ENCODE data around the gene CSTPP1.
A peak's percentile ranks its signal among the peaks of the same experiment; 100 is the strongest.

CSTPP1 gene, protein sequence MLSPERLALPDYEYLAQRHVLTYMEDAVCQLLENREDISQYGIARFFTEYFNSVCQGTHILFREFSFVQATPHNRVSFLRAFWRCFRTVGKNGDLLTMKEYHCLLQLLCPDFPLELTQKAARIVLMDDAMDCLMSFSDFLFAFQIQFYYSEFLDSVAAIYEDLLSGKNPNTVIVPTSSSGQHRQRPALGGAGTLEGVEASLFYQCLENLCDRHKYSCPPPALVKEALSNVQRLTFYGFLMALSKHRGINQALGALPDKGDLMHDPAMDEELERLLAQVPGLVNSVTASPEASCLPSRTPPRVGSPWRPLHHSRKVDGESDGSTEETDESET

DNA sequence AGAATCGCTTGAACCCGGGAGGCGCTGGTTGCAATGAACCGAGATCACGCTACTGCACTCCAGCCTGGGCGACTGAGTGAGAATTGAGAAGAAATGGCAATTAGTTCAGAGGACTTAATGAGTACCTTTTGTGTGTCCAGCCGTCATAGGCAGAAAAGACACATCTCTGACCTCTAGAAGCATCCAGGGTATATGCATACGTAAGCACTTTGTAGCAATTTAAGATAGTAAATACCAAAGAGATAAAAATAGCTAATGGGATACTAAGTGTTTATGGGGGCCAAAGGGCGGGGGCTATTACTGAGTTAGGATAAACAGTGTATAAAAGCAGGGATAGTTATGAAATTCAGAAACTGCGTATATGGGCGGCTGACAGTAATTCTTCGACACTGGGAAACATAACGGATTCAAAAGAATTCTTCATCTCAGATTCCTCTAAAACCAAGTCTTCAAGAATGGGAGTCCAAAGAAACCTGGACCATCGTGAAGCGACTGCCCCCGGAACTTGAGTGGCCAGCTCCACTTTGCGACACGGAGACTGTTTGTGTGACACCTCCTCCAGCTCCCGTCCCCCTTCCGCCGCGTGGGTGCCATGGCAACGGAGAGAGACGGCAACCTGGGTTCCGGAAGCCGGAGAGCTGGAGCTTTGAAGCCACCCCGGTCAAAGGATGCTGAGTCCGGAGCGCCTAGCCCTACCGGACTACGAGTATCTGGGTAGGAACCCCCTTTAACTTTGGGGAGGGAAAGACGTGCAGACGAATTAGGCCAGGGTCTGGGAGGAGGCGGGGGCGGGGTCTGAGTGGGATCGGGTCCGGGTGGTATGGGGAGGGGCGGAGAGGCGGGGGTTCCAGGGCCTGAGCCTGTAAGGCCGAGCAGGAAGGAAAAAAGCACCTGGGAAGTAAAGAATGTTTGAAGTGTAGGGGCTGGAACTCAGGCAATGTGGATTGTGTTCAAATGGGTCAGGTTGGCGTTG lies at the start of gene CSTPP1:
Gene CSTPP1, plus strand, starts transcription at position 624 of the 973 bp plus-strand sequence. Its CDS starts 45 bp downstream, at position 669.
- H3K36me3 ChIP-seq (ENCODE audit: insufficient read depth, low read length): no peaks in the 10 kb centered on the region
- peak within 1 kb of the TSS; percentile 79 for H3K4me3 ChIP-seq (ENCODE audit: low read depth in 1 of 2, low read length in 2 of 2)
- H3K27ac ChIP-seq (ENCODE audit: low read depth, low read length): peak within 1 kb of the TSS; percentile 52
- no peaks in the 10 kb centered on the region for H3K4me1 ChIP-seq (ENCODE audit: insufficient read depth, low read length)
- H3K9ac ChIP-seq (ENCODE audit: low read length): peak within 1 kb of the TSS; percentile 45
- H3K9me3 ChIP-seq (ENCODE audit: low read length): no peaks in the 10 kb centered on the region
- H3K27me3 ChIP-seq (ENCODE audit: control insufficient read depth in 1 of 2, insufficient read depth in 2 of 2, low read length in 2 of 2): no peaks in the 10 kb centered on the region

DNA sequence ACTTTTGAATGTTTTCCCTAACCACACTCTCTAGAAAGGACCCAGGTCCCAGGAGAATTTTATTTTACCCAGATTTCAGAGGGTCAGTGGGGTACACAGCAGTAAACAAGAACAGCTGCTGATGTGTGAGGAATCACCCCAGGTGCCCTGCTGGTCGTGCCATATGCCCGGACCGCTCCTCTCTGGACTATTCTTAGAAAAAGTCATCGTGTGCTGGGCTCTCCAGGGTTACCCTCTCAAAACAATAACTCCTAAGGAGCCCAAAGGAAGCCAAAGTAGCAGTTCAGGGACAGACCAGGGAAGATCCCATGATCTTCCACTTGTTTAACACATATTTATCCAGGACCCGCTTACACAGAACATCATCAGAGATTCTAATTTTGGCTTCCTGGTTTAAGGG lies 47.9 kb upstream of the CSTPP1 start:
- H3K4me3 ChIP-seq (ENCODE audit: low read depth in 1 of 2, low read length in 2 of 2): no peak overlapping the region
- no peak overlapping the region for H3K27ac ChIP-seq (ENCODE audit: low read depth, low read length)
- H3K9ac ChIP-seq (ENCODE audit: low read length): no peak overlapping the region
- peaks cover 13% of the 10 kb centered on the region for H3K36me3 ChIP-seq (ENCODE audit: insufficient read depth, low read length)
- no peaks in the 10 kb centered on the region for H3K9me3 ChIP-seq (ENCODE audit: low read length)
- no peaks in the 10 kb centered on the region for H3K27me3 ChIP-seq (ENCODE audit: control insufficient read depth in 1 of 2, insufficient read depth in 2 of 2, low read length in 2 of 2)
- H3K4me1 ChIP-seq (ENCODE audit: insufficient read depth, low read length): no peaks in the 10 kb centered on the region

DNA sequence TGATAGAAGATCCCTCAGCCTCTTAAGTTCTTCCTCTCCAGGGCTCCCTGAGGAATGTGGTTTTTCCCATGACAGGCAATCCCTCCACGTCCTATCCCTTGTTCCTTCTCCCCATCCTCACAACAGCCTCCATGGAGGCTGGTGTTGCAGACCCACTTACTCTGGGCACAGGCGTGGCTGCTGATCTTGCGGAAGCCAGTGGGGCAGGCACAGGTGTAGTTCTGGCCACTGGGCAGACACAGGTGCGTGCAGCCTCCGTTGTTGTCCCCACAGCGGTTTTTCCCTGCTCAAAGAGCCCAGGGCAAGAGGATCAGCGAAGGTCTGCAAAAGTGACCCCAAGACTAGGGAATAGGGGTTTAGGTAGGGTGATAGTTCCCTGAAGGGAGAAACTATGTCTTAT lies 47.3 kb upstream of the CSTPP1 start:
- no peak overlapping the region for H3K9ac ChIP-seq (ENCODE audit: low read length)
- peaks cover 13% of the 10 kb centered on the region for H3K36me3 ChIP-seq (ENCODE audit: insufficient read depth, low read length)

DNA sequence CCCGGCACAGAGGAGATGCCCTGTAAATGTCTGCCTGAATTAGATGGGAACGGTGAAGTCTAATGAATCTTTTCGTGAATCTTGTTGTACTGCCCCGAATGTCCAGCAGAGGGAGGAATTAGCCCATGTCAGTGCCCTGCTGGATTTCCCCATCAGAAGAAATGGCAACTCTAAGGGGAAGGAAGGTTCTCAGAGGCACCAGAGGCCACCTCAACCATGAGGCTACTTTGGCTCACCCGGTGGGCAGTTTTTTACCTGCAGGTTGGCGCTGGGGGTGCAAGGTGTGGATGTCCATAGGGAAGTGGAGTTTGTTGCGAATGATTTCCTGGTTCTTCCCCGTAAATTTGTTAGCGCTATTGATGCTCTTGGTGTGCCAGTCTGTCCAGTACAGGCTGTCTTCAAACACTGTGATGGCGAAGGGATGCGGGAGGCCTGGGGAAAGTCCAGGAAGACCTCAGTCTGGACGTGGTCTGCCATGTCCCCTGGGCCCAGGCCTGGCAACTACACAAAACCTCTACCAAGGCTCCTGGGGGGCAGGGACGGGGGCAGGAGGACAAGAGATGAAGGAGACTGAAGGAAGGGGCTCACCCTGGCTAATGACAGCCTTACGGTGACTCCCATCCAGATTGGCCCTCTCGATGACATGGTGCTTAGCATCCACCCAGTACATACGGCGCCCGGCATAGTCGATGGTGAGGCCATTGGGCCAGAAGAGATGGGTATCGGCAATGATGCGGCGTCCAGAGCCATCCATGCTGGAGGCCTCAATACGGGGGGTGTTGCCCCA lies 46.7 kb upstream of the CSTPP1 start:
- H3K9me3 ChIP-seq (ENCODE audit: low read length): no peaks in the 10 kb centered on the region
- peaks cover 13% of the 10 kb centered on the region for H3K36me3 ChIP-seq (ENCODE audit: insufficient read depth, low read length)
- H3K9ac ChIP-seq (ENCODE audit: low read length): no peak overlapping the region
- no peaks in the 10 kb centered on the region for H3K27me3 ChIP-seq (ENCODE audit: control insufficient read depth in 1 of 2, insufficient read depth in 2 of 2, low read length in 2 of 2)
- H3K27ac ChIP-seq (ENCODE audit: low read depth, low read length): no peak overlapping the region
- no peaks in the 10 kb centered on the region for H3K4me1 ChIP-seq (ENCODE audit: insufficient read depth, low read length)
- no peak overlapping the region for H3K4me3 ChIP-seq (ENCODE audit: low read depth in 1 of 2, low read length in 2 of 2)

More for the DNA sequence above, 47.3 kb upstream of the CSTPP1 start:
- H3K4me3 ChIP-seq (ENCODE audit: low read depth in 1 of 2, low read length in 2 of 2): no peak overlapping the region
- no peak overlapping the region for H3K27ac ChIP-seq (ENCODE audit: low read depth, low read length)
- no peaks in the 10 kb centered on the region for H3K9me3 ChIP-seq (ENCODE audit: low read length)
- H3K27me3 ChIP-seq (ENCODE audit: control insufficient read depth in 1 of 2, insufficient read depth in 2 of 2, low read length in 2 of 2): no peaks in the 10 kb centered on the region
- no peaks in the 10 kb centered on the region for H3K4me1 ChIP-seq (ENCODE audit: insufficient read depth, low read length)

DNA sequence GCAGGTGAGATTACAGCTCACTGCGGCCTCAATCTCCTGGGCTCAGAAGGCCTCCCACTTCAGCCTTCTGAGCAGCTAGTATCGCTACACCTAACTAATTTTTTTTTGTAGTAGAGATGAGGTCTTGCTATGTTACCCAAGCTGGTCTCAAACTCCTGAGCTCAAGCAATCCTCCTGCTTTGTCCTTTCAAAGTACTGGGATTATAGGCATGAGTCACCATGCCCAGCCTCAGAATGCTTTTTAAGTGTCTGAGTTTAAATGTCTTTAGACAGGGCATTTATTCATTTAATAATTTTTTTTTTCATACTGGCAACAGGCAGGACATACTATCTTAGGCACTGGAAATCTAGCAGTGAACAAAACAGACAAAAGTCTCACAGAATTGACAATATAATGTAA lies 45.9 kb upstream of the CSTPP1 start:
- peaks cover 2% of the 10 kb centered on the region for H3K4me1 ChIP-seq (ENCODE audit: insufficient read depth, low read length)
- no peaks in the 10 kb centered on the region for H3K27me3 ChIP-seq (ENCODE audit: control insufficient read depth in 1 of 2, insufficient read depth in 2 of 2, low read length in 2 of 2)
- H3K9ac ChIP-seq (ENCODE audit: low read length): no peak overlapping the region
- H3K9me3 ChIP-seq (ENCODE audit: low read length): no peaks in the 10 kb centered on the region
- no peak overlapping the region for H3K4me3 ChIP-seq (ENCODE audit: low read depth in 1 of 2, low read length in 2 of 2)
- peaks cover 13% of the 10 kb centered on the region for H3K36me3 ChIP-seq (ENCODE audit: insufficient read depth, low read length)
- H3K27ac ChIP-seq (ENCODE audit: low read depth, low read length): no peak overlapping the region

DNA sequence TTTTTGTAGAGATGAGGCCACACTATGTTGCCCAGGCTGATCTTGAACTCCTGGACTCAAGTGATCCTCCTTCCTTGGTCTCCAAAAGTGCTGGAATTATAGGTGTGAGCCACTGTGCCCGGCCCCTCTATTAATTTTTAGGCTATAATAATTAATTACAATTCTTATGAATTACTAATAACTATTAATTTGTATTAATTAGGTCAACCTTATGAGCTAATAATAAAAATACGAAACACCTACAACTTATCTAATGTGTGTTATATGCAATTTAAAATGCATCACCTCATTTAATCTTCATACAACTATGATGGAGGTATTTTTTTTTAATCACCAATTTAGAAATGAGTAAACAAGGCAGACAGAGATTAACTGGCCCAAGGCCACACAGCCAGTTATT lies 44.5 kb upstream of the CSTPP1 start:
- peaks cover 8% of the 10 kb centered on the region for H3K36me3 ChIP-seq (ENCODE audit: insufficient read depth, low read length)
- no peak overlapping the region for H3K4me3 ChIP-seq (ENCODE audit: low read depth in 1 of 2, low read length in 2 of 2)
- H3K9ac ChIP-seq (ENCODE audit: low read length): no peak overlapping the region
- H3K9me3 ChIP-seq (ENCODE audit: low read length): no peaks in the 10 kb centered on the region
- no peaks in the 10 kb centered on the region for H3K27me3 ChIP-seq (ENCODE audit: control insufficient read depth in 1 of 2, insufficient read depth in 2 of 2, low read length in 2 of 2)
- peaks cover 10% of the 10 kb centered on the region for H3K4me1 ChIP-seq (ENCODE audit: insufficient read depth, low read length)
- no peak overlapping the region for H3K27ac ChIP-seq (ENCODE audit: low read depth, low read length)

DNA sequence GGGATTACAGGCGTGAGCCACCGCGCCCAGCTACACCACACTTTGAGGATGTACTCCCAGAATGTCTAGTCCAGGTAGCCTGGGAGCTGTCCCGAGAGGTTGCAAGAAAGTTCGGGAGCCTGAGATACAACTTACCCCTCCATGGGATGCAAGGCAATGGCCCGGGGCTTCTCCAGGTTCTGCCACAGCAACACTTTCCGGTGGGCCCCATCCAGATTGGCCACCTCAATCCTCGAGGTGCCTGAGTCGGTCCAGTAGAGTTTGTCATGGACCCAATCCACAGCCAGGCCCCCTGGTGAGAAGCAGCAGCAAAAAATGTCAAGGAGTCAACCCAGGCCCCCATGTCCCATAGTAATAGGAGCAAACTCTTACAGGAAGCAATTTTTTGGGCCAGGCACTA lies 43.7 kb upstream of the CSTPP1 start:
- H3K4me1 ChIP-seq (ENCODE audit: insufficient read depth, low read length): peaks cover 10% of the 10 kb centered on the region
- peaks cover 8% of the 10 kb centered on the region for H3K36me3 ChIP-seq (ENCODE audit: insufficient read depth, low read length)

DNA sequence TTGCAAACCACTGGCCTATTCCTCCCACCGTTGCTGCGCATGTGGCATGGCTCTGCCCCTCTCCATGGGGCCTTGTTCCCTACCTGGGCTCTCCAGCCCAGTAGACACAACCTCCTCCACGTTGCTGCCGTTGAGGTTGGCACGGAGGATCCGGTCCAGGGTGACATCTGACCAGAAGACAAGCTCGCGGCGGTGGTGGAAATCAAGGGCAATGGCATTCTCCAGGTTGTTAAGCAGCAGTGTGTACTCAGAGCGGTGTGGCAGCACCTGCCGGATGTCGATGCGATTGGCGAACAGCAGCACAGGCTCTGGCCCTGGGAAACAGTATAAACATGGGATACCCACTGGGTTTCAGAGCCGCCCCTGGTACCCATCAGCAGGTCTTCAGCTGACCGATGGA lies 42.1 kb upstream of the CSTPP1 start:
- Histone ChIP-seq H3K9me3 (ENCODE audit: low read length) (no peaks in the 10 kb centered on the region), H3K9ac (ENCODE audit: low read length) (no peak overlapping the region), H3K27me3 (ENCODE audit: control insufficient read depth in 1 of 2, insufficient read depth in 2 of 2, low read length in 2 of 2) (no peaks in the 10 kb centered on the region), H3K36me3 (ENCODE audit: insufficient read depth, low read length) (peaks cover 8% of the 10 kb centered on the region), H3K4me3 (ENCODE audit: low read depth in 1 of 2, low read length in 2 of 2) (no peak overlapping the region), H3K4me1 (ENCODE audit: insufficient read depth, low read length) (peaks cover 10% of the 10 kb centered on the region), H3K27ac (ENCODE audit: low read depth, low read length) (no peak overlapping the region)

More for the DNA sequence above, 43.7 kb upstream of the CSTPP1 start:
- Histone ChIP-seq H3K9ac (ENCODE audit: low read length) (no peak overlapping the region), H3K4me3 (ENCODE audit: low read depth in 1 of 2, low read length in 2 of 2) (no peak overlapping the region), H3K27me3 (ENCODE audit: control insufficient read depth in 1 of 2, insufficient read depth in 2 of 2, low read length in 2 of 2) (no peaks in the 10 kb centered on the region), H3K27ac (ENCODE audit: low read depth, low read length) (no peak overlapping the region), H3K9me3 (ENCODE audit: low read length) (no peaks in the 10 kb centered on the region)

DNA sequence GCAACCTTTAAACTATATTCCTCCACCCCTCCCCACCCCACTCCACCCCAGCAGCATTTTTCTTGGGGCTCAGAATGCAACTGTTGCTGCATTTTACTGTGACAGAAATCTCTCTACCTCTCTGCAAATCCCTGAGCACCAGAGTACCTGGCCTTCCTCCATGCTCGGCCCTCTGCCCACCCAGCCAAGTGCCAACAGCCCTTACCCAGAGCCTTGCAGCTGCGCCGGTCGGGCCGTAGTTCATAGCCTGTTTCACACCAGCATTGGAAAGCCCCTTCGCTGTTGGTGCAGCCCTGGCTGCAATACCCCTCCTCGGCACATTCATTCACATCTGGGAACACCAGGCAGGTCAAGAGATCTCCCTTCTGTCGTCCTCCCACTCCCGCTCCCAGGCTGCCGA lies 41.6 kb upstream of the CSTPP1 start:
- Histone ChIP-seq H3K27me3 (ENCODE audit: control insufficient read depth in 1 of 2, insufficient read depth in 2 of 2, low read length in 2 of 2) (no peaks in the 10 kb centered on the region), H3K9ac (ENCODE audit: low read length) (no peak overlapping the region), H3K36me3 (ENCODE audit: insufficient read depth, low read length) (peaks cover 8% of the 10 kb centered on the region), H3K27ac (ENCODE audit: low read depth, low read length) (no peak overlapping the region), H3K9me3 (ENCODE audit: low read length) (no peaks in the 10 kb centered on the region), H3K4me3 (ENCODE audit: low read depth in 1 of 2, low read length in 2 of 2) (no peak overlapping the region), H3K4me1 (ENCODE audit: insufficient read depth, low read length) (peaks cover 10% of the 10 kb centered on the region)

DNA sequence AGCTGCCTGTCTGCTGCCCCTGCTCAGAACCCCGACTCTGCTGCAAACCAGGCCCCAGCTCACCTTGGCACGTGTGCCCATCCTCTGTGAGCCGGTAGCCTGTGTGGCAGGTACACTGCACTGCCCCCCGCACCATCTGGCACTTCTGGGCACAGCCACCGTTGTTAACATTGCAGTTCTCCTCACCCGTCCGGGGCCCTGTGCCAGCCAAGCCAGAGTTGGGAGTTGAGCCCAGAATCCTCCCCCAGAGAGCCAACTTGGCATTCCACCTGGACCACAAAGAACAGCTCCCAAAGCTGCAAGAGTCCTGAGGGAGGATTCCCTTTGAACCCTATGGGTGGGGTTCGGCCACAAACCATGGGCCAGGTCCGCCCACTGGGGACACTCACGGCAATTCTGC lies 40.7 kb upstream of the CSTPP1 start:
- Histone ChIP-seq H3K4me3 (ENCODE audit: low read depth in 1 of 2, low read length in 2 of 2) (no peak overlapping the region), H3K36me3 (ENCODE audit: insufficient read depth, low read length) (peaks cover 8% of the 10 kb centered on the region), H3K27me3 (ENCODE audit: control insufficient read depth in 1 of 2, insufficient read depth in 2 of 2, low read length in 2 of 2) (no peaks in the 10 kb centered on the region), H3K27ac (ENCODE audit: low read depth, low read length) (no peak overlapping the region), H3K9me3 (ENCODE audit: low read length) (no peaks in the 10 kb centered on the region), H3K4me1 (ENCODE audit: insufficient read depth, low read length) (peaks cover 10% of the 10 kb centered on the region), H3K9ac (ENCODE audit: low read length) (no peak overlapping the region)
